ENCODE data around the gene APOL3.
"Not testable (repeated sequence)": the region's sequence is repeated elsewhere in the genome, so short reads cannot be mapped to it uniquely, and the experiment has no call there.

Gene APOL3

GRCh38 chr22:36156515-36157419 lies 3.8 kb downstream of the APOL3 start:
- peak; percentile 63 for DNase-seq (ENCODE audit: low read depth, low spot score)

- DNase-seq (ENCODE audit: low read depth, low spot score): no peak
Measured at GRCh38 chr22:36156119-36156514, 4.4 kb downstream of the APOL3 start.

DNA sequence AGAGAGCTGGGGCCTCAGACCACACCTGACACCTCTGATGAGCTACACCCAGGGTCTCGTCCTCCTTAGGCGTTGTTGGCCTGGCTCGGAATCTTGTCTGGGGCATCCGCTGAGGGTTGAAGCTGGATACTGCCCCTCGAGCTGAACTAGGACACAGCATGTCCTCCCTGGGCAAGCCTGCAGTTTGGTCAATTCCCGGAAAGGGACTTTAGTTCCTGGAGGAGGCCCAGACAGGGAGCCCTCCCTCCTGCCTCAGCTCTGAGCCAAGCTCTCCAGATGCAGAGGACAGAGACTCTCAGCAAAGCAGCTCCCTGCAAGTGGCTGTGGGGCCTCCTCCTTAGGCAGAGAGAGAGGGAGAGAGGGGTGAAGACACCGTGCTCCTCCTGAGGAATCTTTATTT lies 4.9 kb downstream of the APOL3 start:
- DNase-seq (ENCODE audit: low read depth, low spot score): no peak

GRCh38 chr22:36154423-36154945 lies 6.1 kb downstream of the APOL3 start:
- DNase-seq (ENCODE audit: low read depth, low spot score): no peak

- DNase-seq (ENCODE audit: low read depth, low spot score): no peak
Measured at GRCh38 chr22:36153501-36154422, 6.8 kb downstream of the APOL3 start.

- DNase-seq (ENCODE audit: low read depth, low spot score): not testable (repeated sequence)
Measured at GRCh38 chr22:36152821-36153220, 7.7 kb downstream of the APOL3 start.

DNA sequence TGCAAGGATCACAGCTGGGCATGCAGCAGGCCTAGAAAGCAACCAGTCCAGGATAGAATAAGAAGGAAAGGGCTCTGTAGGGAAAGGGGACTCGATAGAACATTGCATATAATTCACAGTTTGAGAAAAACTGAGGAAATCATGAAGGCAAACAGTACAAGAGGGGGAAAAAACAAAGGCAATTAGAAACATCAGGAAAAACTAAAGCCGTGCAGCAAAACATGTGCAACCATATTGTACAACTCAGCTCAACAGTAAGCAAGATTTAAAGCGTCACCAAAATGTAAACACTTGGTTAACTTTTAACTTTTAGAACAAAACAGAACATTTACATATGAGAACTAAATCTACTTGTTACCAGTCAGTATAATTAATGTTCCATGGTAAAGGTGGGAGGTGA lies 8.5 kb downstream of the APOL3 start:
- DNase-seq (ENCODE audit: low read depth, low spot score): no peak

GRCh38 chr22:36151006-36151595 lies 9.5 kb downstream of the APOL3 start:
- DNase-seq (ENCODE audit: low read depth, low spot score): no peak

DNA sequence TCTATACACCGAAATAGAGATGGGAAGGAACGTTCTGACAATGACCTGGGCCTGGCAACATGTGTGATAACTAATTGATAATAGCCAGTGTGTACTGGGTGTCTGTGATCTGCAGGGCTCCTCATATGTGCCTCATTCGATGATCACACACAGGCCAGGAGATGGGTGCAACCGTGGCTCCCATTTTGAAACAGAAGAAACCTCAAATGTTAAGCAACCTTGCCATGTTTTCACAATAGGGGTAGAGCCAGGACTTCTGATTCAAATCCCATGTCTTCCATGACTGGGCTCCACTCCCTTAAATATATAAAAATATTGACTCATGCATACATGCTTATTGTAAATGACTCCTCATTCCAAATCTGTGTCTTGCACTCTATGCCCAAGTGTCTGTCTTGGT lies 11.1 kb downstream of the APOL3 start:
- DNase-seq (ENCODE audit: low read depth, low spot score): no peak

DNA sequence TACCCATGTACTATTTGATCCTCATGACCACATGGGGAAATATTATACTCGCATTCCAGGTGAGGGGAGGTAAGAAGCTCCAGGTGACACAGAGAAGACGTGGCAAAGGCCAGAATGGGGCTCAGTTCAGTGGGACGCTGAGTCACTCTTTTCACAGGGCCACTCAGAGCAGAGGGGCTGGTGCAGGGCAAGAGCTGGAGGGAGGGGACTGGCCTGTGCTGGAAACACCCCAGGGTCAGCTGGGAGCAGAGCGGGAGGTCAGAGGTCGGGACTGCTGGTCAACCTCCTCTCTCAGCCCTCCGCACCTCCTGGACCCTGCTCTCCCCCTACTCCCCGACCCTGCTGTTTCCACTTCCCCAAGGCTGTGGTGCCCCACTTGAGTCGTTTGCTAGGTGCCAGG lies 12.1 kb downstream of the APOL3 start:
- no peak for DNase-seq (ENCODE audit: low read depth, low spot score)

DNA sequence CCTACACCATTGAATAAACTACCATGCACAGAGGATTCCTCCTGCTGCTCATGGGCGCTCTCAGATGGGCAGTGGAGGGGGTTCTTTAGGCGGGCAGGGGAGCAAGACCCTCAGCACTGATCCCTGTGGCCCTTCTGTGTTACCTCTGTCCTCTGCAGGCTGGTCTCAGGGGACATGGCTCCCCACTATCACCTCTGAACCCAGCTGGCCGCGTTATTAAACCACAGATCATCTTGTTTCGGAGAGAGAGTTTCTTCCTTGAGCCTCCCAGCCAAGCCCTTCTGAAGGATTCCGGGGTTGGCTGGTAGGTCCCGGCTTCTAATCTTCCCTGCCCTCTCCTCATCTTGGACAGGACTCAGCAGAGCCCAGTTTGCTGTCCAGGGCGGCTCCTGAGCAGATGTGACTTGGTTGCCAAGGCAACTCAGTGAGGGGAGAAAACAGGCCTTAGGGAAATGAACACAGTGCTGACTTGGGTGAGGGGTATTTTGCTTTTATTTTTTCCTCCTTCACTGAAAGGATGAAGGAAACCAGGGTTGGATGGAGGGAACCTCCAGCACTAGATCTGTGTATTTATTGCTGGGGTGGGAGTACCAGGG lies 13.3 kb downstream of the APOL3 start:
- peak; percentile 23 for DNase-seq (ENCODE audit: low read depth, low spot score)

GRCh38 chr22:36145881-36146280 lies 14.7 kb downstream of the APOL3 start:
- DNase-seq (ENCODE audit: low read depth, low spot score): no peak

DNA sequence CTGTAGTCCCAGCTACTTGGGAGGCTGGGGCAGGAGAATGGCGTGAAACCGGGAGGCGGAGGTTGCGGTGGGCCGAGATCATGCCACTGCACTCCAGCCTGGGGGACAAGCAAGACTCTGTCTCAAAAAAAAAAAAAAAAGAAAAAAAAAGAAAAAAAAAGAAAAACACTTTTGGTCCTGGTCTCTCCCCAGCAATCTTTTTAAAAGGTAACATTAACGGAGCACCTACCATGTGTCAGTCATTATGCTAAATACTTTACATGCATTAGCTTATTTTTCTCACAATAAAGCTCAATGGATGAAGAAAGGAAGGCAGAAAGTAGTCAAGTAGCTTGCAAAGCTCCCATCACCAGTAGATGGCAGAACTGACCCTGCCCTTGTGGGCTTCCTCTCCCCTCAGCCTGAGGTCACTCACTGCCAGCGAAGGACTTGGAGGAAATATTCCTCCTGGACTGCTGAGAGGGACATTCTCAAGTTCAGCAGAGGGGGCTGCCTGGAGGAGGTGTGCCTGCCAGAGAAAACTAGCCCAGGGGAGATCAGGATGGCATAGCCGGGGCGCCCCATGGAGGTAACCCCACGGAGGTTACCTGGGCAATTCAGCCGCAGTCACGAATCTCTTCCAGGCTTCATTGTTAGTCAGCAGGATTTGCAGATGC lies 15.5 kb downstream of the APOL3 start:
- peak; percentile 84 for DNase-seq (ENCODE audit: low read depth, low spot score)

GRCh38 chr22:36143956-36144355 lies 16.6 kb downstream of the APOL3 start:
- DNase-seq (ENCODE audit: low read depth, low spot score): no peak

DNA sequence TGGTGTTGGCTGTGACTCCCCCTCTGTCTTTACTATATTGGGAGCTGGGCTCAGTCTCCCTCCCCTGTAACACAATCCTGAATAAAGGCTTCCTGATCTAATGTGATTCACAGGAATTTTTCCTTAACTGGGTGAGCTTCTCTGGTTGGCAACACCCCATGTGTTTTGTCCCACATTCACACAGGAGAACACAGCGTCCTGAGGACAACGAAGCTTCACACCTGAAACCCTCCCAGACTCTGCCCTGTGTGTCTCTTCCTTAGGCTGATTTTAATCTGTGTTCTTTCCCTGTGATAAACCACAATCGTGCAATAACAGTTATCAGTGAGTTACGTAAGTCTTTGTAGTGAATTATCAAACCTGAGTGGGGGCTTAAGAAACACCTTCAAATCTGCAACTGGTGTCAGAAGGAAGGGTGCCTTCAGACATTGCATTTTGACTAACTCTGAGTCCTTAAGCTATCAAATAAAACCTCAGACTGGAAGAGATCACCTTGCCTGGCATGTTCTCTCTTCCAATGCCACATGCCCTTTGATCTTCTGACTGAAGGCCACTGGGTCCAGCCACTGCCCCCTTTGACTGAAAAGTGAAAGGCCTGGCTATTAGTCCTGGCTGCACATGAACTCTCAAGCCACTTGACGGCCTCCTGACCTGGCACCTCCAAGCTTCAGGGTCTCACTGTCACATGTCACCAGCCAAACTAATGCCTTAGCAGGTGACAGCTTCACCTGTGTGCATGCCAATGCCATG lies 17.3 kb downstream of the APOL3 start:
- DNase-seq (ENCODE audit: low read depth, low spot score): no peak

- no peak for DNase-seq (ENCODE audit: low read depth, low spot score)
Measured at GRCh38 chr22:36141481-36141880, 19.1 kb downstream of the APOL3 start.

- not testable (repeated sequence) for DNase-seq (ENCODE audit: low read depth, low spot score)
Measured at GRCh38 chr22:36138709-36139108, 21.8 kb downstream of the APOL3 start.

- DNase-seq (ENCODE audit: low read depth, low spot score): no peak
Measured at GRCh38 chr22:36136988-36137387, 23.6 kb downstream of the APOL3 start.

GRCh38 chr22:36136475-36136874 lies 24.1 kb downstream of the APOL3 start:
- DNase-seq (ENCODE audit: low read depth, low spot score): no peak

- DNase-seq (ENCODE audit: low read depth, low spot score): no peak
Measured at GRCh38 chr22:36135306-36135980, 25.1 kb downstream of the APOL3 start.

All from ELF-1 (cell line).